Measurements from ENCODE around the gene UTS2R. TPM values are rescaled to one million over a fixed set of nuclear protein-coding genes. Genes with fewer than 3 reads are reported as not detected.

UTS2R gene
- polyA plus RNA-seq, 3 donors, result not detected

- peaks cover 13% of the 10 kb centered on the region for H3K4me1 Mint-ChIP-seq
- intact Hi-C loops (cut with micrococcal nuclease), result no loop called here
- H3K4me3 Mint-ChIP-seq, result no peak overlapping the region
- Histone ChIP-seq H3K4me3 (replicated peaks in 1 of 3; ENCODE audit: low read depth in 2 of 3, low read length in 3 of 3) (no peak overlapping the region), H3K27ac (ENCODE audit: low read depth in 1 of 2, low read length in 2 of 2) (no peak overlapping the region), H3K4me2 (replicated peaks; ENCODE audit: extremely low read depth, low read length, poor library complexity, severe bottlenecking) (no peak overlapping the region), H3K27me3 (ENCODE audit: control insufficient read depth in 2 of 2, insufficient read depth in 2 of 2, low read length in 2 of 2) (peaks cover 0 to 5% of the 10 kb centered on the region in 2 donors), H2AFZ (ENCODE audit: insufficient read depth, low read depth, low read length, poor library complexity, severe bottlenecking) (no peak overlapping the region), H4K20me1 (ENCODE audit: insufficient read depth, low read length) (no peaks in the 10 kb centered on the region), H3K79me2 (ENCODE audit: insufficient read depth, low read length) (no peaks in the 10 kb centered on the region), H3K4me1 (ENCODE audit: control insufficient read depth in 1 of 2, insufficient read depth in 2 of 2, low read length in 2 of 2) (peaks cover 6 to 14% of the 10 kb centered on the region in 2 donors), H3K9me3 (replicated peaks in 1 of 2; ENCODE audit: control insufficient read depth in 1 of 2, insufficient read depth in 1 of 2, low read length in 2 of 2) (no peaks in the 10 kb centered on the region), H3K36me3 (replicated peaks in 1 of 2; ENCODE audit: control insufficient read depth in 1 of 2, insufficient read depth in 2 of 2, low read length in 2 of 2) (no peaks in the 10 kb centered on the region), H3K9ac (ENCODE audit: insufficient read depth, low read length, poor library complexity, severe bottlenecking) (no peak overlapping the region)
- no peak for TF ChIP-seq CTCF (IDR thresholded peaks at IDR 0.05)
- no peaks in the 10 kb centered on the region for H3K36me3 Mint-ChIP-seq
- H3K27ac Mint-ChIP-seq, result peak overlapping the region in 1 of 7 donors; percentile 61
- peaks cover 5 to 19% (median 18%) of the 10 kb centered on the region in 3 donors for H3K27me3 Mint-ChIP-seq (ENCODE audit: low read depth in 3 of 3)
- H3K9me3 Mint-ChIP-seq, result no peaks in the 10 kb centered on the region
- no peak for DNase-seq
- WGBS (ENCODE audit: insufficient coverage), result 92% methylated on average over 4 of the region's 11 CpGs
Observed at GRCh38 chr17:82349287-82349701, 22.3 kb upstream of the UTS2R start.

DNA sequence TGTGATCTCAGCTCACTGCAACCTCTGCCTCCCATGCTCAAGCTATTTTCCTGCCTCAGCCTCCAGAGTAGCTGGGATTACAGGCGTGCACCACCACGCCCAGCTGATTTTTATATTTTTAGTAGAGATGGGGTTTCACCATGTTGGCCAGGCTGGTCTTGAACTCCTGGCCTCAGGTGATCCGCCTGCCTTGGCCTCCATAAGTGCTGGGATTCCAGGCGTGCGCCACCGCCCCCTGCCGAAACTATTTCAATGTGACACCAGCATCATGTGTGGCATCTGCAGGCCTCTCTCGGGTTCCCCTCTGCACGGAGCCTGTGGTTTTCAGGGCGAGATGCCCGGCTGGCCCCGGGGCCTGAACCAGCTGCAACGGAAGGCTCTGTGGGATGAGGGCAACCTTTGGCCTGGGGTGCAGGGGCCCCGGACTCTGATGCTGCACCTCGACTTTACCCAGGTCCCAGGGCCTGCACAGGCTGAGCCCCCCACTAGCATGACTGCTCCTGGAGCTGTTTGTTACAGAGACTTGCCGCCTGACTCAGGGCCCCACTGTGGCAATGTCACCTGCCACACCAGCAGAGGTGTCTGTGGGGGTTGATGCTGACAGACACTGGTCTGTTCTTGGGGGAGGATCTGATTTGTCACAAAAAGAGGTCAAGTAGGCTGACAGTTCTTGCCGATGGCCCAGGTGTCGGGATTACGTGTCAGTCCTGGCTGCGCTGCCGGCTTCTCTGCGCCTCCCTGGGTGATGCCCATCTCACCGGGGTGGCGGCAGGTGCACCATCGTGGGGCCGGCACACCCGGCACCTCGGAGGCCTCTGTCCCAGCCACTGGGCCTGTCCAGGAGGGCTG, 21.2 kb upstream of the UTS2R start:
- WGBS (ENCODE audit: insufficient coverage), result 74% methylated on average over 27 of the region's 28 CpGs
- H3K27me3 ChIP-seq (ENCODE audit: control insufficient read depth in 2 of 2, insufficient read depth in 2 of 2, low read length in 2 of 2), result peaks cover 0 to 5% of the 10 kb centered on the region in 2 donors
- no peak overlapping the region for H3K27ac ChIP-seq (ENCODE audit: low read depth in 1 of 2, low read length in 2 of 2)
- no peak for DNase-seq
- Mint-ChIP-seq H3K36me3 (no peaks in the 10 kb centered on the region), H3K4me3 (peak overlapping the region in 1 of 2 donors; percentile 42), H3K27me3 (ENCODE audit: low read depth in 3 of 3) (peaks cover 5 to 18% (median 16%) of the 10 kb centered on the region in 3 donors), H3K9me3 (no peaks in the 10 kb centered on the region), H3K27ac (peak overlapping the region in 1 of 7 donors; percentile 49), H3K4me1 (peaks cover 10% of the 10 kb centered on the region)
- no peaks in the 10 kb centered on the region for H4K20me1 ChIP-seq (ENCODE audit: insufficient read depth, low read length)
- H3K36me3 ChIP-seq (replicated peaks in 1 of 2; ENCODE audit: control insufficient read depth in 1 of 2, insufficient read depth in 2 of 2, low read length in 2 of 2), result no peaks in the 10 kb centered on the region
- no peak overlapping the region for H2AFZ ChIP-seq (ENCODE audit: insufficient read depth, low read depth, low read length, poor library complexity, severe bottlenecking)
- H3K79me2 ChIP-seq (ENCODE audit: insufficient read depth, low read length), result no peaks in the 10 kb centered on the region
- no peak for TF ChIP-seq CTCF (IDR thresholded peaks at IDR 0.05)
- peaks cover 6 to 9% of the 10 kb centered on the region in 2 donors for H3K4me1 ChIP-seq (ENCODE audit: control insufficient read depth in 1 of 2, insufficient read depth in 2 of 2, low read length in 2 of 2)
- H3K4me3 ChIP-seq (replicated peaks in 1 of 3; ENCODE audit: low read depth in 2 of 3, low read length in 3 of 3), result no peak overlapping the region
- H3K9me3 ChIP-seq (replicated peaks in 1 of 2; ENCODE audit: control insufficient read depth in 1 of 2, insufficient read depth in 1 of 2, low read length in 2 of 2), result no peaks in the 10 kb centered on the region
- no peak overlapping the region for H3K4me2 ChIP-seq (replicated peaks; ENCODE audit: extremely low read depth, low read length, poor library complexity, severe bottlenecking)
- no peak overlapping the region for H3K9ac ChIP-seq (ENCODE audit: insufficient read depth, low read length, poor library complexity, severe bottlenecking)
- intact Hi-C loops (cut with micrococcal nuclease), result loop anchor here (2.0 to 10.0 kb wide), 4 partner anchors 62 to 424 kb away; no protein-coding TSS in a partner anchor

All from CD14-positive monocyte (primary cell).